IPS-20b (cell line): ENCODE measurements around the gene QKI.

ENCODE experiments used
- H3K27ac ChIP-seq: one replicate; pipeline ENCODE4 v1.5.1; 2013; ENCODE audit warnings: low read length
- H3K27me3 ChIP-seq: 2 replicates; pipeline ENCODE4 v1.6.1; 2013; ENCODE audit warnings: mild to moderate bottlenecking, low read length, inconsistent platforms; ENCODE audit not compliant: insufficient read depth
- H3K36me3 ChIP-seq: 2 replicates; pipeline ENCODE4 v1.6.1; 2013; ENCODE audit warnings: low read depth, mild to moderate bottlenecking, inconsistent platforms, low read length, moderate library complexity; ENCODE audit not compliant: insufficient read depth
- H3K4me1 ChIP-seq: 2 replicates; pipeline ENCODE4 v1.6.1; 2013; ENCODE audit warnings: mild to moderate bottlenecking, control low read depth, inconsistent platforms, low read length, moderate library complexity; ENCODE audit not compliant: insufficient read depth
- H3K4me3 ChIP-seq: 2 replicates; pipeline ENCODE4 v1.5.1; 2013; ENCODE audit warnings: mild to moderate bottlenecking, low read length, inconsistent platforms
- H3K9ac ChIP-seq: 2 replicates; pipeline ENCODE4 v1.6.1; 2013; ENCODE audit warnings: low read depth, mild to moderate bottlenecking, inconsistent platforms, low read length, moderate library complexity
- H3K9me3 ChIP-seq: 2 replicates; pipeline ENCODE4 v1.6.1; 2013; ENCODE audit warnings: mild to moderate bottlenecking, low read depth, low read length, inconsistent platforms; ENCODE audit not compliant: insufficient read depth

Gene QKI

GRCh38 chr6:163525926-163526325 lies 111.4 kb downstream of the QKI start:
- Histone ChIP-seq H3K4me3 (no peak overlapping the region), H3K9ac (no peak overlapping the region), H3K27ac (no peak overlapping the region), H3K9me3 (no peaks in the 10 kb centered on the region), H3K36me3 (no peaks in the 10 kb centered on the region), H3K4me1 (peaks cover 14% of the 10 kb centered on the region; the same call in 1 of the 2 replicates), H3K27me3 (no peaks in the 10 kb centered on the region)

DNA sequence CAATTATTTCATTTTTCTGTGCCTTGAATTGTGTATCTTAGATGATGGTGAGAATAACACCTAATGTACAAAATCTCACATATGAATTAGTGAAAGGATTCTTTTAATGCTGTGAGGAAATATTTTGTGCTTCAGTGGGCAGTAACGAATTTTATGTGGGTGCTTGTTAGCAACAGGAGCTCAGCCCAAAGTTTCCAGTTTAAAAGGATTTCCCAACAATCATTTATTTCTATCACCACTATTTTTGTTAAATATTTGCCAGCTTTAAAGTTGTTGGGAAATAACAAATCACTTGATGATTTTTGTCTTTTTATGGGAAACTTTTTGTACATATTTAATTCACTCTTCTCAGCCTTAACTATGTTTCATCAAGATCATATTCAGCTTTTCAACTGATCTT lies 111.8 kb downstream of the QKI start:
- no peaks in the 10 kb centered on the region for H3K9me3 ChIP-seq

DNA sequence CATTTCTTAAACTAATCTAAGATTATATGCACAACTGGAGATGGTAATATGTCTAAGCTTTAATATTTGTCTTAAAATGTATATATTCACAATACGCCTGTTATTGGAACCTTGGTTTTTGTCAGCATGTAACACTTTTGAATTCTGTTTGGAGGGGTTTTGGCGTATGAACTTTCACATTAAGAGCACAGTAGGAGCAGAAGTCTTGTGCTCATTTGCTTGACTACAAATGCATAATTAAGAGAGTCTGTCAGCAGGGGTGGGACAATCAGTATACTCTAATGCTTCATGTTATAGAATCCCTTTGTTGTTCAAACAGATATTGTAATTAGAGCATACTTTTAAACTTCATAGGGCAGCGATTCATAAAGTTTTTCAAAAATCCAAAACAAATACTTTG lies 112.8 kb downstream of the QKI start:
- Histone ChIP-seq H3K9ac (no peak overlapping the region), H3K36me3 (no peaks in the 10 kb centered on the region), H3K4me1 (peaks cover 17% of the 10 kb centered on the region; the same call in 1 of the 2 replicates), H3K4me3 (no peak overlapping the region), H3K27ac (no peak overlapping the region), H3K9me3 (no peaks in the 10 kb centered on the region), H3K27me3 (no peaks in the 10 kb centered on the region)

More for the DNA sequence above, 111.8 kb downstream of the QKI start:
- Histone ChIP-seq H3K4me3 (no peak overlapping the region), H3K27me3 (no peaks in the 10 kb centered on the region), H3K36me3 (no peaks in the 10 kb centered on the region), H3K27ac (no peak overlapping the region), H3K9ac (no peak overlapping the region), H3K4me1 (peaks cover 16% of the 10 kb centered on the region; the same call in 1 of the 2 replicates)

DNA sequence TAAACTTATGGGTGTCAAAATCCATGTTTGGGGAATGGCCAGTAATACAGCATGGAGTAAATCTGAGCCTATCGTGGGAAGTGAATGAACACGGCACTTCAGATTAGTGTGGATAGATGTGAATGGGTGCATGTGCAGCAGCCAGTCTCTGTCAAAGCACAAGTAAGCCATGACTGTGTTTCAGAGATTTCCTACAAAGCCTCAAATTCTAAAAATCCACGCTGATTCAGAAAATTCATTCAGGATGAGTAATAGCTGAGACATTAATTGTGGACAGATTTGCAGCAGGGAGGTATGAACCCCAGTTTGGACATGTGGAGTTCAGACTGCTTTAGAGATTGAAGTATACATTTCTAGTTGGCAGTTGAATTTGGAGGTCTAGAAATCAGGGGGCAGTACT lies 115.1 kb downstream of the QKI start:
- H3K4me1 ChIP-seq, result peaks cover 19% of the 10 kb centered on the region; the same call in 1 of the 2 replicates
- H3K9ac ChIP-seq, result no peak overlapping the region
- H3K27ac ChIP-seq, result no peak overlapping the region
- H3K27me3 ChIP-seq, result no peaks in the 10 kb centered on the region
- H3K4me3 ChIP-seq, result no peak overlapping the region
- no peaks in the 10 kb centered on the region for H3K36me3 ChIP-seq
- no peaks in the 10 kb centered on the region for H3K9me3 ChIP-seq

DNA sequence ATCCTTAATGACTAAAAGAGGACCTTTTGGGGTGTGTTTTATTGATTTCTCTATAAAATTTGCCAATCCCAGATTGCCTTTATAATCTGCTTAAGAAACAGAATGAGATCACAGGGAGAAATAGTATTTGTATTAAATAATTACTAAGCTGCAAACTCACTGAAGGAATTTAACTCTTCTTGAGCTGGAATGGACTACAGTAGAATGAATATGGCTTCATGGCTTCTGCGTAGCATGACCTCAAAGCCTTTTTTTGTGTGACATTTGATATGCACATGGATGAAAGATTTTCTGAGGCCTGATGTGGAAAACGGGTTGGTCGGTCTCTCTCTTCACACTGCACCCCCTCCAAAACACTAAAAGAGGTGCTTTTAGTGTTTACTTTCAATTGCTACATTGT lies 115.9 kb downstream of the QKI start:
- Histone ChIP-seq H3K27me3 (no peaks in the 10 kb centered on the region), H3K4me1 (peaks cover 19% of the 10 kb centered on the region; the same call in 1 of the 2 replicates), H3K27ac (no peak overlapping the region), H3K36me3 (no peaks in the 10 kb centered on the region), H3K9ac (no peak overlapping the region), H3K9me3 (no peaks in the 10 kb centered on the region), H3K4me3 (no peak overlapping the region)

GRCh38 chr6:163531122-163531521 lies 116.6 kb downstream of the QKI start:
- Histone ChIP-seq H3K36me3 (no peaks in the 10 kb centered on the region), H3K27me3 (no peaks in the 10 kb centered on the region), H3K9me3 (no peaks in the 10 kb centered on the region), H3K4me1 (peaks cover 19% of the 10 kb centered on the region; the same call in 1 of the 2 replicates), H3K27ac (no peak overlapping the region), H3K9ac (no peak overlapping the region), H3K4me3 (no peak overlapping the region)

DNA sequence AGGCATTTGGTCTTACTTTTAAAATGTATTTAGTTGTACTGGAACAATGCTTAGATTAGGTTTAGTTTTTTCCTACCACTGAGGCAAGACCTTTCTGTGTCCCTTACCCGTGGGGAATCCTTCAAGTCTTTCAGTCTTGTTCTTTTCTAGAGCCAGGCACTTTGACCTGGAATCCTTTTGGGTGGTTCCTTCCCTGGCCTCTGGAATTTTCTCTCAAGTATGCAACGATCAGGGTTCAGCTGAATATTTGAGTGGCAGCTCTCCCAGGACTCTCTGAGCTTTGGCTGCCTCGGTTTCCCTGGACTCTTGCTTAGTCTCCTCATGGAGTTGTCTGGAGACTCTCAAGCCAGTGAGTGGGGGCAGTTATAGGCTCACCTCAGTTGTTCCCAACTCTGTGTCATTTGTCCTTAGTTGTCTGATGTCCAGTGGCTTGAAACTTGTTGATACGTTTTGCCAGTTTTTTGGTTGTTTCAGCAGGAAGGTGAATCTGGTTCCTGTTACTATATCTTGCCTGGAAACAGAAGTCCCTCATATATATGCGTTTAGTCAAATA lies 118.1 kb downstream of the QKI start:
- no peaks in the 10 kb centered on the region for H3K9me3 ChIP-seq
- peaks cover 14% of the 10 kb centered on the region; the same call in 1 of the 2 replicates for H3K4me1 ChIP-seq
- H3K9ac ChIP-seq, result no peak overlapping the region
- H3K4me3 ChIP-seq, result no peak overlapping the region
- no peak overlapping the region for H3K27ac ChIP-seq
- peaks cover 6% of the 10 kb centered on the region; the same call in 1 of the 2 replicates for H3K36me3 ChIP-seq
- H3K27me3 ChIP-seq, result no peaks in the 10 kb centered on the region

DNA sequence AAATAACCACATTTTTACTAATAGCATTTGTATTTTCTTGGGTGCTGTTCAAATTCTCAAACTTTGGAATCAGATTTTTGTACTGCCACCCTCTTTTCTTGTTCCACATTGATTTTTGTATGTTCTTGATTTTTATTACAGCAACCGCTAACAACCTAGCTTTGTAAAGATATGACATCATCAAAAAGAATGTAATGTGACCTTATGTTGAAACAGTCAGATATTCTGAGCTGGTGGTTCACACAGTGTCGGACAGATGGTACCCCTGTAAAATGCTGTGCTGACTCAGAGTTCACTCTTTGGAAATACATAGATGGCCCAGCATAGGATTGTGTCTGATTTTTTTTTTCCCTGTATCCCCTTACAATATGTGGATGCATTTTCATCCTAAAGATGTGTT lies 118.9 kb downstream of the QKI start:
- H3K9ac ChIP-seq, result no peak overlapping the region
- H3K4me3 ChIP-seq, result no peak overlapping the region
- H3K27ac ChIP-seq, result no peak overlapping the region
- H3K27me3 ChIP-seq, result no peaks in the 10 kb centered on the region
- no peaks in the 10 kb centered on the region for H3K9me3 ChIP-seq
- H3K4me1 ChIP-seq, result peaks cover 21% of the 10 kb centered on the region; the same call in 1 of the 2 replicates
- peaks cover 6% of the 10 kb centered on the region; the same call in 1 of the 2 replicates for H3K36me3 ChIP-seq

DNA sequence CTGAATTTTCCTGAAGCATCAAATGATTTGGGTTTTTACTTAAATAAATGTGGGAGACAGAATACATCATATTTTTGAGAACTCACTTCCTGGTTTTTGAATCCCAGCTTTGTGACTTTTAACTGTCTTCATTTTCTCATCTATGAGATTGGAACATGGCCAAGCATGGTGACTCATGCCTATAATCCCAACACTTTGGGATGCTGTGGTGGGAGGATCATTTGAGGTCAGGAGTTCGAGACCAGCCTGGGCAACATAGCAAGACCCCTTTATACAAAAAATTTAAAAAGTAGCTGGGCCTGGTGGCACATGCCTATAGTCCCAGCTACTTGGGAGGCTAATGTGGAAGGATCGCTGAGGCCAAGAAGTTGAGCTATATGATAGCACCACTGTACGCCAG lies 122.3 kb downstream of the QKI start:
- no peaks in the 10 kb centered on the region for H3K9me3 ChIP-seq
- H3K9ac ChIP-seq, result no peak overlapping the region
- no peak overlapping the region for H3K27ac ChIP-seq
- peaks cover 6% of the 10 kb centered on the region; the same call in 1 of the 2 replicates for H3K36me3 ChIP-seq
- H3K4me3 ChIP-seq, result no peak overlapping the region
- H3K27me3 ChIP-seq, result no peaks in the 10 kb centered on the region
- H3K4me1 ChIP-seq, result peaks cover 32% of the 10 kb centered on the region; the same call in 1 of the 2 replicates

GRCh38 chr6:163538331-163538730 lies 123.8 kb downstream of the QKI start:
- H3K36me3 ChIP-seq, result peaks cover 6% of the 10 kb centered on the region; the same call in 1 of the 2 replicates
- H3K27me3 ChIP-seq, result no peaks in the 10 kb centered on the region
- H3K4me1 ChIP-seq, result peaks cover 41% of the 10 kb centered on the region

DNA sequence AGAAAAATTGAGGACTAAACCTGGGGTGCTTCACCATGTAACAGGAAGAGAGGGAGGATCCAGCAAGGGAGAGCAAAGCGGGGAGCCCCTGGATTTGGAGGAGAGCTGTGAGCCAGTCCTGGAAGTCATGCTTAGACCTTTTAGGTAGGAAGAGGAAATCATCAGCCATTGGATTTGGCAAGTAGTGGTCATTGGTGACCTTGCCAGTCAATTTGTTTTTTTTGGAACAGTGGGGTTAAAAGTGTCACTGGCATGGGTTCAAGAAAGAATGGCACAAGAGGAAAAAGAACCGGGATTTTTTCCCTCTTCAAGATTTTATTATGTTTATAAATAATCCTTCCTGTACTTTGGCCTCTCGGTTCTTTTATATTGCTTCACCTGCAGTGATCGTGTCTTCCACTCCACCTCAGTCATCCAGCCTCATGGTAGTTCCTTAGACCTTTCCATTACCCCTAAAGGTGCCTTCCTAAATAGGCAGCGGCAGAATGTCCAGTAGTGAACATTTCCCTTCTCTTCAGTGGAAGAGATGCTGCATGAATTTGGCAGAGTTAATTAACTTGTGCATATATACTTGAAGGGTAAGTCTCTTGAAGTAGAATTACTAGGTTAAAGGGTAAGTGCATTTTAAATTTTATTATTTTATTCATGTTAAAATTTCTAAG lies 124.7 kb downstream of the QKI start:
- no peaks in the 10 kb centered on the region for H3K9me3 ChIP-seq
- H3K27ac ChIP-seq, result no peak overlapping the region
- no peak overlapping the region for H3K9ac ChIP-seq

More at GRCh38 chr6:163538331-163538730, 123.8 kb downstream of the QKI start:
- Histone ChIP-seq H3K27ac (no peak overlapping the region), H3K9me3 (no peaks in the 10 kb centered on the region), H3K9ac (no peak overlapping the region), H3K4me3 (no peak overlapping the region)

DNA sequence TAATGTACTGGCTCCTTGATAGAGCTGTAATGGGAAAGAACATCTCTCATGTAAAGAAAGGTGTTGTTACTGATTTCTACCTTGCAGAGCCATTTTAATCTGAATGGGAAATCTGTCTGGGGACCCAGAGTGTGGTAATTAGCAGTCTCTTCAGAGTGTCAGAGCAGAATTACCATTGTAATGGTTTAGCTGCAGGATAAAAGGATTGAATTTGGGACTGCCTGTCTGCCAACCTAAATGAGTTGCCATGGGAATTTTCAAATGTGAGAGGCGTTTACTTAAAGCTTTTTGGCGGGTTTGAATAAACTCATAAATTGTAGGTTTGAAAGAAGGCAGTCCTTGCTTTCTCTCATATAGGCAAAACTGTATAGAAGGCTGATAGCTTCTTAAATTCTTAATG lies 128.8 kb downstream of the QKI start:
- Histone ChIP-seq H3K9me3 (no peaks in the 10 kb centered on the region), H3K27ac (no peak overlapping the region), H3K36me3 (no peaks in the 10 kb centered on the region), H3K27me3 (no peaks in the 10 kb centered on the region), H3K4me1 (peaks cover 50% of the 10 kb centered on the region), H3K4me3 (peak overlapping the region; percentile 62), H3K9ac (no peak overlapping the region)

More for the DNA sequence above, 124.7 kb downstream of the QKI start:
- Histone ChIP-seq H3K4me1 (peaks cover 50% of the 10 kb centered on the region), H3K4me3 (no peak overlapping the region), H3K36me3 (peaks cover 6% of the 10 kb centered on the region; the same call in 1 of the 2 replicates), H3K27me3 (no peaks in the 10 kb centered on the region)
